GM12801 (cell line): Measurements from ENCODE around the gene MED29.

Experiments
- CTCF ChIP-seq: IDR thresholded peaks from one replicate; pipeline ENCODE4 v1.5.1; 2011; ENCODE audit warnings: control low read depth; ENCODE audit not compliant: insufficient read length; ENCODE audit errors: extremely low read depth

The MED29 gene

GRCh38 chr19:39372941-39373340 lies 18.2 kb upstream of the MED29 start:
- no peak for TF ChIP-seq CTCF

- TF ChIP-seq CTCF = no peak
These were observed 15.2 kb upstream of the MED29 start for GRCh38 chr19:39375929-39376328.

- no peak for TF ChIP-seq CTCF
These were observed 13.5 kb upstream of the MED29 start for GRCh38 chr19:39377373-39378362.

- TF ChIP-seq CTCF = no peak
These were observed 11.2 kb upstream of the MED29 start for GRCh38 chr19:39379865-39380396.

- TF ChIP-seq CTCF = no peak
These were observed 10.4 kb upstream of the MED29 start for GRCh38 chr19:39380521-39381502.

- no peak for TF ChIP-seq CTCF
These were observed 9.1 kb upstream of the MED29 start for GRCh38 chr19:39381910-39382611.
